ENCODE results near the gene HLA-F. TPM values are rescaled to one million over a fixed set of nuclear protein-coding genes. Genes with fewer than 3 reads are reported as not detected.

The HLA-F gene
- total RNA-seq, 1 donor from 2014 or later = 27.2 TPM

DNA sequence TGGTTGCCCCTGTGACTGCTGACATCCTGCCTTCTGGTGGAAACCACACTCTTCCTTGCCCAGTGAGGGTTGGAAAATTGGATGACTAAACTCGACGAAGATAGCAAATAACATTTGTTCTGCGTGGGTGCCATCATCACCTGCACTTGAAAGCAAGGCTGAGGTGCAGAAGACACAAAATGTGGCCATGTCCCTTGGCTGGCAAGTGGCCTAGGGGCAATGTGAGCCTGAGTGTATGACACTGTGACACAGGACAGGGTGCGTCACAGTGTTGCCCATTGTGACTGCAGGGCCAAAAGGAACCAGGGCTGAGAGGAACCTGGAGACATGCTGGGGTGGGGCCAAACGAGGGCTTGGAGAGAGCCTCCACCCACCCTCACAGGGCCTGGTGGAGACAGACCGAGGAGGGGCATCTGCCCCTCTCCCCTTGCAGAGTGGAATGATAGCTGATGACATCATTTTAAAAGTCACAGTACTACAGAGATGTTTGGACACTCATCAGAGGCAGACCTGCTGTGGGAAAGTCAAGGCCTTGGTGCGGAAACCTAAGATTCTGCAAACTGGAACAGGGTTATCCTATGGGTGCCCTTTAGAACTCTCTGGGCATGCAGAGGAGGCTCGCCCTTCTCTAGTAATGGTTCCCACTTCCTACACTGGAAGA is 12.8 kb upstream of the HLA-F start:
- no peak for ATAC-seq (ENCODE audit: poor library complexity)
- DNase-seq = no peak
- intact Hi-C loops (cut with DNase I) = no loop called here

DNA sequence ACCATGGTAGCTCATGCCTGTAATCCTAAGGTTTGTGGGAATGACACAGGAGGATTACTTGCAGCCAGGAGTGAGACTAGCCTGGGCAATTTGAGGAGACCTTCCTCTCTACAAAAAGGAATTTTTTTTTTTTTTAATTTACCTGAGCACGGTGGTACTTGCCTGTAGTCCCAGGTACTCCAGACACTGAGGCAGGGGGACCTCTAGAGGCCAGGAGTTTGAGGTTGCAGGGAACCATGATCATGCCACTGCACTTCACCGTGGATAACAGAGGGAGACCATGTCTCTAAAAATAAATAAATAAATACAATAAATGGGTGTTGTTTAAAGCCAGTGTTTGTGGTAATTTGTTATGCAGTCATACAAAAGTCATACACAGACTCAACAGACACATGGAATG is 2.4 kb upstream of the HLA-F start:
- ATAC-seq (ENCODE audit: poor library complexity) (no peak), DNase-seq (no peak)
- intact Hi-C loops (cut with DNase I) = no loop called here

- peak; percentile 77 for ATAC-seq (ENCODE audit: poor library complexity)
- intact Hi-C loops (cut with DNase I) = no loop called here
- peak; percentile 70 for DNase-seq
Observed at GRCh38 chr6:29723666-29724588, 693 bp downstream of the HLA-F start.

GRCh38 chr6:29724937-29725869 is 2.0 kb downstream of the HLA-F start:
- no peak for DNase-seq
- intact Hi-C loops (cut with DNase I) = no loop called here
- no peak for ATAC-seq (ENCODE audit: poor library complexity)

DNA sequence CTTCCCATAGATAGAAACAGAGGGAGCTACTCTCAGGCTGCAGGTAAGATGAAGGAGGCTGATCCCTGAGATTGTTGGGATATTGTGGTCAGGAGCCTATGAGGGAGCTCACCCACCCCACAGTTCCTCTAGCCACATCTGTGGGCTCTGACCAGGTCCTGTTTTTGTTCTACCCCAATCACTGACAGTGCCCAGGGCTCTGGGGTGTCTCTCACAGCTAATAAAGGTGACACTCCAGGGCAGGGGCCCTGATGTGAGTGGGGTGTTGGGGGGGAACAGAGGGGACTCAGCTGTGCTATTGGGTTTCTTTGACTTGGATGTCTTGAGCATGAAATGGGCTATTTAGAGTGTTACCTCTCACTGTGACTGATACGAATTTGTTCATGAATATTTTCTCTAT is 2.8 kb downstream of the HLA-F start:
- no peak for DNase-seq
- no peak for ATAC-seq (ENCODE audit: poor library complexity)
- intact Hi-C loops (cut with DNase I) = no loop called here

DNA sequence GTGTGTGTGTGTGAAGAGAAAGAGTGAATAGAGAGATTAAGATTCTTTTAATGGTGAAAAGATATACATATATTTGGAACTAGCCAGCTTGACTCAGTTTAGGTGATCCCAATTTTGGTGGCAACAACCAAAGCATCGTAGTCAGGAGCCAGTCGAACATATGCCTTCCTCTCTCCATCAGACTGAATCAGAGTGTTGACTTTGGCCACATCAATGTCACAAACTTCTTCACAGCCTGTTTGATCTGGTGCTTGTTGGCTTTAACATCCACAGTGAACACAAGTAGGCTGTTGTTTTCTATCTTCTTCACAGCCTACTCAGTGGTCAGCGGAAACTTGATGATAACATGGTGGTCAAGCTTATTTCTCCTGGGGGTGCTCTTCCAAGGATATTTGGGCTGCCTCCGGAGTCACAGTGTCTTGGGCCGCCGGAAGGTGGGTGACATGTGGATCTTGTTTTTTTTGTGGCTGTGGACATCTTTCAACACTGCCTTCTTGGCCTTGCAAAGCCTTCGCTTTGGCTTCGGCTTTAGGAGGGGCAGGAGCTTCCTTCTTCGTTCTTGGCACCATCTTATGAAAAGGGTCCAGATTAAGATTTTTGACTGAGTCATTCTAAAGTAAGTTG is 3.4 kb downstream of the HLA-F start:
- DNase-seq (no peak), ATAC-seq (ENCODE audit: poor library complexity) (no peak)
- intact Hi-C loops (cut with DNase I) = no loop called here

DNA sequence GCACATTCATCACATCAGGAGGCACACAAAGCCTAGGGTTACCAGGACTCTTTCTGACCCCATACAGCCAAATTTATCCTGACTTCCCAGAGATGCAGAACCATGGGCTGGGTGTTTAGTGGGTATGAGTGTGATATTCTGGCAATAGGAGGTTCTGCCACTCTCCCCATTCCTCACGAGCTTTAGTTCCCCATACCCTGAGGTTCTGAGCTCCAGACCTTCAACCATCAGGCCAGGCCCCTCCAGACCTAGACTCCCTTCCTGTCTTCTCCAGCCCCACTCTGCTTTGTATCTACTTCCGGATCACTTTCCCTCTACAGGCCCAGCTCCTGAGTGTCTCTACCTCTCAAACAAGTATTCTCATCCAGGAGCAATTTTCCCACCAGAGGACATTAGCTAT is 4.4 kb downstream of the HLA-F start:
- intact Hi-C loops (cut with DNase I) = no loop called here
- ATAC-seq (ENCODE audit: poor library complexity) (no peak), DNase-seq (no peak)

DNA sequence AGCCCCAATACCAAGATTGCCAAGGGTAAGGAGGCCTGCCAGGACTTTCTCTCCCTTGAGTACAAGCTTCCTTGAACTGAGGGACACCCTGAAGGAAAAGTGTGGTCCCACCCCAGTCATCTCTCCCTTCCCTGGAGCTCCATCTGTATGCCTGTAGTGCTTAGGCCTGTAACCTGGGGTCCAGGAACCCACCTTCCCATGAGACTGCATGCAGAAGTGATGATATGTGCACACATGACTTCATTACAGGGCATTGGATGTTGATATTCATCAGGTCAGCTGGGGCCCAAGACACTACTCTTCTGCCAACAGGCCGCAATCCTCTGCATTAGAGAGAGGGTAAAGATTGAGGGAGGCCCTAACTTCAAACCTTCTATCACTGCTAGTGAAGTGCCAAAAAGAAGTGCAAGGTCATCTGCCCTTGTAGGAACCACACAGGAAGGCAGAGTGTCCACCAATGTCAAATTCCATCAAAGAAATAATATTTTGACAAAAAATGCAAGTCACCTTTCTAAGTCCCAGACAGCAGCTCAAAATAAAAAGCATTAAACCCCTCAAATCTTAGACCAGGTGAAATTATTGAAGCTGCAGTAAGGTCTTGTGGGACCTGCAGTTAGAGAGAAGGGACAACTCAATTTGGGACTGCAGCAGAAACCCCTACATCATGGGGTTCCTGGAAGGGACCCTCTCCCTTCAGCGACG is 5.1 kb downstream of the HLA-F start:
- ATAC-seq (ENCODE audit: poor library complexity) = no peak
- intact Hi-C loops (cut with DNase I) = no loop called here
- DNase-seq = no peak

DNA sequence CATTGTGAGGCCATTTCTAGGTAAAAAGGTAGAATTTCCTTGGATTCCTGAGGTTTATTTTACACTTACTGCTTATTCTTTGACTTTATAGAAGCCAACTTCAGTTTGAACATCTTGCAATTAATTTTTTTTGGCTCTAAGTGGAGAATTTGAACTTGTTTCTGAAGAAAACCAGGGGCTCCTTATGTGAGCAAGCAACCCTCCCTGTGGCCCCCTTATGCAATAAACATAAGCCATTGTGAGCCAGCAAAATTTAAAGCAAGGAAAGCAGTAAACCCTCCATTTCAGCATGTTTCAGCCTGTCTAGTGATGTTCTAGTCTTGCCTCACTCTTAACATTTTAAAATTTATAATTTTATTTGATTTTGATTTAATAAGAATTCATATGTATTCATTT is 5.6 kb downstream of the HLA-F start:
- DNase-seq (no peak), ATAC-seq (ENCODE audit: poor library complexity) (no peak)
- intact Hi-C loops (cut with DNase I) = no loop called here

DNA sequence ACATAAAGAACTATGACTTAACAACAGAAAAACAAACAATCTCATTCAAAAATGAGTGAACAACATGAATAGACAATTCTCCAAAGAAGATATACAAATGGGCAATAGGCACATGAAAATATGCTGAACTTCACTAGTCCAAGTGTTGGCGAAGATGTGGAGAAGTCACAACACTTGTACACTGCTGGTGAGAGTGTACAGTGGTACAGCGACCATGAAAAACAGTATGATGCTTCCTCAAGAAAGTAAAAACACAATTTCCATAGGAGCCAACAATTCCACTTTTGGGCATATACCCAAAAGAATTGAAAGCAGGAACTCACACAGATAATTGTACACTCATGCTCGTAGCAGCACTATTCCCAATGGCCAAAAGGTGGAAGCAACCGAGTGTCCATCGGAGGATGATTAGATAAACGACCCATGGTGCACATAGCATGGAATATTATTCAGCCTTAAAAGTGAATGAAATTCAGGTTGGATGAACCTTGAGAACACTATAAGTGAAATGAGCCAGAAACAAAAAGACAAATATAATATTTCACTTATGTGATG is 6.6 kb downstream of the HLA-F start:
- DNase-seq (no peak), ATAC-seq (ENCODE audit: poor library complexity) (no peak)
- intact Hi-C loops (cut with DNase I) = no loop called here

- DNase-seq (no peak), ATAC-seq (ENCODE audit: poor library complexity) (no peak)
- intact Hi-C loops (cut with DNase I) = no loop called here
Observed at GRCh38 chr6:29730575-29731126, 7.4 kb downstream of the HLA-F start.

- DNase-seq = no peak
- no peak for ATAC-seq (ENCODE audit: poor library complexity)
- intact Hi-C loops (cut with DNase I) = no loop called here
Observed at GRCh38 chr6:29731281-29731680, 8.0 kb downstream of the HLA-F start.

DNA sequence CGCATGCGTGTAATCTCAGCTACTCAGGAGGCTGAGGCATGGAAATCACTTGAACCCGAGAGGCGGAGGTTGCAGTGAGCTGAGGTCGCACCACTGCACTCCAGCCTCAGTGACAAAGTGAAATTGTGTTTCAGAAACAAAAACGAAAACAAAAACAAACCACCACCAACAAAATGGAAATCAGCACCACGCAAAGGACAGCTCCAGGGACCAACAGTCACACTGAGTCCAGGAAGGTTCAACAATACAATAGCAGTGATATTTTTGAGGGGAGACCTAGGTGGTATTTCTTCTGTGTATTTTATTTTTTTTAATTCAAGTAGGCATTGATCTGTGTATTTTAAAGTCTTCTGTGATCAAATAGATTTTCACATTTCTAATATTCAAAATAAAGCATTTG is 9.8 kb downstream of the HLA-F start:
- DNase-seq (no peak), ATAC-seq (ENCODE audit: poor library complexity) (no peak)
- intact Hi-C loops (cut with DNase I) = no loop called here

- DNase-seq (no peak), ATAC-seq (ENCODE audit: poor library complexity) (no peak)
- intact Hi-C loops (cut with DNase I) = no loop called here
Observed at GRCh38 chr6:29734046-29735018, 11.1 kb downstream of the HLA-F start.

GRCh38 chr6:29736563-29736962 is 13.3 kb downstream of the HLA-F start:
- peak; percentile 81 for ATAC-seq (ENCODE audit: poor library complexity)
- no peak for DNase-seq
- intact Hi-C loops (cut with DNase I) = no loop called here
